MM.1S (cell line): Measurements from ENCODE around the gene VRTN.

ENCODE experiments used
- CTCF ChIP-seq: fragments of 300-600 bp; sonication (generic); IDR thresholded peaks from 2 replicates; pipeline ENCODE4 v1.5.1; 2016; ENCODE audit warnings: antibody characterized with exemption, low read length, mixed read lengths
- EZH2phosphoT487 ChIP-seq: fragments of 300-600 bp; sonication (generic); IDR thresholded peaks from 2 replicates; pipeline ENCODE4 v1.6.1; 2018; ENCODE audit warnings: antibody characterized with exemption, low read length

DNA sequence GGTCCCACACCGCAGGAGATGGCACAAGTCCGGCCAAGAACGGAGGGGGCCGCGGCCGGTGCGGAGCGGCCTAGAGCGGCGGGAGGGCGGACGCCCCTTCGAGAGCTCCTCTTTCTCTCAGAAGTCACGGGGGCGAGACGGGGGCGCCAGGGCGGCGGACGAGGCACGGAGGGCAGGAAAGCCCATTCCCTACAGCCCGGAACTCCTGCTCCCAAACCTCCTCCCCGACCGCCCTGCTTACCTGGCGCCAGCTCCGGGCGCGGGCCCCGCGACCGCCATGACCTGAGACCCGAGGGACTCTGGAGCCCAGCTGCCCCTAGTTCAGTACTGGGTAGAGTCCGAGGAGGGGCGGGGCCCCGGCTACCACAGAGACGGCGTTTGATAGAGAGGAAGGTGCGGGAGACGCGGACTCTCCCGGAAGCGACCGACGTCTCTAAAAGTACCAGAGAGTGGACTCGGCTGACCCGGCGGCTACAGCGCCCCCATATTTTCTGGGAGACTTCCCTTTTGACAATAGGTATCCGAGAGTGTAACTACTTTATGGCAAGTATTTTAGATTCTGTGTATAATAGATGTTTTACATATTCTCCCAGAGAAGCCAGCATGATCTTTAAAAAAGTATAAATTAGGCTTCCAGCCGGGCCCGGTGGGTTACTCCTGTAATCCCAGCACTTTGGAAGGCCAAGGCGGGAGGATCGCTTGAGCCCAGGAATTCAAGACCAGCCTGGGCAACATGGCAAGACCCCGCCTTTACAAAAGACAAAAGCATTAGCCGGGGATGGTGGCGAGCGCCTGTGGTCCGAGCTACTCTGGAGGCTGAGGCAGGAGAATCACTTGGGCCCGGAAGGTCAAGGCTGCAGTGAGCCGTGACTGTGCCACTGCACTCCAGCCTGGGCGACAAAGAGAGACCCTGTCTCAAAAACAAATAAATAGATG, 45.4 kb upstream of the VRTN start, which contains the start of gene ABCD4:
- no peak for TF ChIP-seq EZH2phosphoT487
- TF ChIP-seq CTCF, result peak; percentile 50
